Colon (tissue), 2 donors: ENCODE results near the gene TGM6.

Experiments used
- FAIRE-seq: peaks from 2 replicates; lab custom pipeline; 2012; peaks lifted over from hg19 to GRCh38; lab: Jason Lieb, UNC
- donor health status: control.
- donor health status: control.

TGM6 gene

GRCh38 chr20:2458919-2459499 is 78.3 kb downstream of the TGM6 start:
- no peak for FAIRE-seq

- no peak for FAIRE-seq
Measured at GRCh38 chr20:2459981-2460751, 79.5 kb downstream of the TGM6 start.

- FAIRE-seq = no peak
Measured at GRCh38 chr20:2460752-2461424, 80.2 kb downstream of the TGM6 start.

- no peak for FAIRE-seq
Measured at GRCh38 chr20:2462484-2462883, 81.8 kb downstream of the TGM6 start.

GRCh38 chr20:2463616-2464365 is 83.1 kb downstream of the TGM6 start:
- FAIRE-seq = no peak

- no peak for FAIRE-seq
Measured at GRCh38 chr20:2465100-2465499, 84.4 kb downstream of the TGM6 start.

- no peak for FAIRE-seq
Measured at GRCh38 chr20:2467412-2467811, 86.7 kb downstream of the TGM6 start.

- FAIRE-seq = no peak
Measured at GRCh38 chr20:2468581-2469407, 88.1 kb downstream of the TGM6 start.

GRCh38 chr20:2469991-2470422 is 89.3 kb downstream of the TGM6 start:
- no peak for FAIRE-seq

GRCh38 chr20:2470423-2471193 is 89.9 kb downstream of the TGM6 start, which contains the start of gene SNRPB:
Gene SNRPB (minus strand): TSS chr20:2470789. CDS start chr20:2470690, 99 bp downstream.
- FAIRE-seq = no peak

- FAIRE-seq = no peak
Measured at GRCh38 chr20:2473516-2473915, 92.8 kb downstream of the TGM6 start.

- no peak for FAIRE-seq
Measured at GRCh38 chr20:2475850-2476741, 95.4 kb downstream of the TGM6 start.

- FAIRE-seq = no peak
Measured at GRCh38 chr20:2476742-2477615, 96.3 kb downstream of the TGM6 start.

GRCh38 chr20:2480381-2480780 is 99.7 kb downstream of the TGM6 start:
- no peak for FAIRE-seq
